ENCODE measurements around the gene ANKAR.
"Not testable (repeated sequence)": the region's sequence is repeated elsewhere in the genome, so short reads cannot be mapped to it uniquely, and the experiment has no call there.

The ANKAR gene

GRCh38 chr2:189674374-189675112, at the start of gene ANKAR:
ANKAR (plus strand) TSS chr2:189674670; CDS start chr2:189676491, 1,821 bp downstream.
- DNase-seq (ENCODE audit: low spot score) = peak; percentile 69

- DNase-seq (ENCODE audit: low spot score) = no peak
Measured at GRCh38 chr2:189625636-189626035, 48.8 kb upstream of the ANKAR start.

GRCh38 chr2:189627789-189628188, 46.7 kb upstream of the ANKAR start:
- DNase-seq (ENCODE audit: low spot score) = no peak

- DNase-seq (ENCODE audit: low spot score) = no peak
Measured at GRCh38 chr2:189628817-189629530, 45.5 kb upstream of the ANKAR start.

GRCh38 chr2:189629531-189630453, 44.7 kb upstream of the ANKAR start:
- DNase-seq (ENCODE audit: low spot score) = no peak

GRCh38 chr2:189631849-189632248, 42.6 kb upstream of the ANKAR start:
- DNase-seq (ENCODE audit: low spot score) = no peak

GRCh38 chr2:189633392-189633811, 41.1 kb upstream of the ANKAR start:
- peak; percentile 31 for DNase-seq (ENCODE audit: low spot score)

GRCh38 chr2:189635353-189635752, 39.1 kb upstream of the ANKAR start:
- DNase-seq (ENCODE audit: low spot score) = no peak

- no peak for DNase-seq (ENCODE audit: low spot score)
Measured at GRCh38 chr2:189638301-189639006, 36.0 kb upstream of the ANKAR start.

- DNase-seq (ENCODE audit: low spot score) = no peak
Measured at GRCh38 chr2:189639007-189639609, 35.4 kb upstream of the ANKAR start.

- DNase-seq (ENCODE audit: low spot score) = no peak
Measured at GRCh38 chr2:189641002-189641401, 33.5 kb upstream of the ANKAR start.

- no peak for DNase-seq (ENCODE audit: low spot score)
Measured at GRCh38 chr2:189641590-189641989, 32.9 kb upstream of the ANKAR start.

- no peak for DNase-seq (ENCODE audit: low spot score)
Measured at GRCh38 chr2:189646521-189646920, 27.9 kb upstream of the ANKAR start.

GRCh38 chr2:189648846-189649509, 25.5 kb upstream of the ANKAR start:
- no peak for DNase-seq (ENCODE audit: low spot score)

- DNase-seq (ENCODE audit: low spot score) = no peak
Measured at GRCh38 chr2:189651284-189651683, 23.2 kb upstream of the ANKAR start.

GRCh38 chr2:189653464-189653863, 21.0 kb upstream of the ANKAR start:
- not testable (repeated sequence) for DNase-seq (ENCODE audit: low spot score)

- DNase-seq (ENCODE audit: low spot score) = no peak
Measured at GRCh38 chr2:189654641-189655040, 19.8 kb upstream of the ANKAR start.

GRCh38 chr2:189657867-189658266, 16.6 kb upstream of the ANKAR start:
- DNase-seq (ENCODE audit: low spot score) = no peak

GRCh38 chr2:189658306-189659212, 15.9 kb upstream of the ANKAR start:
- no peak for DNase-seq (ENCODE audit: low spot score)

GRCh38 chr2:189659734-189660133, 14.7 kb upstream of the ANKAR start:
- DNase-seq (ENCODE audit: low spot score) = no peak

All from NAMALWA (cell line).